Activated CD4-positive, alpha-beta T cell treated with anti-CD3 and anti-CD28 coated beads, Interleukin-2, amount 50 U/mL, for 1 hour (primary cell): ENCODE measurements around the gene KRTAP10-8.
"Not testable (repeated sequence)": the region's sequence is repeated elsewhere in the genome, so short reads cannot be mapped to it uniquely, and the experiment has no call there.

Experiments used
- DNase-seq: peaks from one replicate; pipeline ENCODE4 v3.0.0-alpha.2; 2020

KRTAP10-8 gene

GRCh38 chr21:44599264-44600029 lies 12.4 kb upstream of the KRTAP10-8 start:
- no peak for DNase-seq

GRCh38 chr21:44600118-44600978 lies 11.5 kb upstream of the KRTAP10-8 start, which contains the start of gene KRTAP10-7:
KRTAP10-7 (plus strand) TSS chr21:44600597; CDS start chr21:44600622, 25 bp downstream.
- not testable (repeated sequence) for DNase-seq

GRCh38 chr21:44601091-44601490 lies 10.8 kb upstream of the KRTAP10-8 start:
- not testable (repeated sequence) for DNase-seq

DNA sequence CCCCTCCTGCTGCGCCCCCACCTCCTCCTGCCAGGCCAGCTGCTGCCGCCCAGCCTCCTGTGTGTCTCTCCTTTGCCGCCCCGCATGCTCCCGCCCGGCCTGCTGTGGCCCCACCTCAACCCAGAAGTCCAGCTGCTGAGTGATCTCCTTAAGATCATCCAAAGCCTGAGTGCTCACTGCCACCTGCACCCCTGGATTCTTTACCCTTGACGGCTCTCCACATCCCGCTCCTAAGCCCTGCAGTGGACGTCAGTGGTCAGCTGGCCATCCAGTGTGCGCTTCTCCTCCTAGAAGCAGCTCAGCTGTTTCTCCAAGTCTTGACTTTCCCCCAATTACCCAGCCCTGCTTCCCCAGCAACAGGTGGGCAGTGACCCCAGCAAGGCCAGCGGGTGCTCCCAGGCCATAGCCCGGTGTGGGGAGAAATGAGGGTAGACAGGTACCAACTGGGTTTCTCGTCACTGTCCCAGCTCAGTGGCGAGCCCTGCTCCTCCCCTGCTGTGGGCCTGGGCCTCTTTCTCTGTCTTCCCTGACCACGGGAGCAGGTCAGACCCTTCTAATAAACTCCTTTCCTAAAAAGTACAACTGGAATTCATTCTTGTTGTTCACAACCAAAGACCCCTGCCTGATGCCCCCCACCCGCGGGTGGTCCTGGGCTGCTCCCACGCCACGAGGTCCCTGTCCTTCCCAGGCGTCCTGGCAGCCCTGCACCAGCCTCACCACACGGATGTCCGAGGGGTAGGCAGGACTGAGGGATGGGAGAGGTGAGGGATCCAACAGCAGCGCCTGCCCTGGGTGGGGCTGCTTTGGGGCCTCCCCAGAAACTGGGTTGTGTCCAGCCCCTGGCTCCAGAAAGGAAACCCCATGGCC lies 10.1 kb upstream of the KRTAP10-8 start:
- no peak for DNase-seq

DNA sequence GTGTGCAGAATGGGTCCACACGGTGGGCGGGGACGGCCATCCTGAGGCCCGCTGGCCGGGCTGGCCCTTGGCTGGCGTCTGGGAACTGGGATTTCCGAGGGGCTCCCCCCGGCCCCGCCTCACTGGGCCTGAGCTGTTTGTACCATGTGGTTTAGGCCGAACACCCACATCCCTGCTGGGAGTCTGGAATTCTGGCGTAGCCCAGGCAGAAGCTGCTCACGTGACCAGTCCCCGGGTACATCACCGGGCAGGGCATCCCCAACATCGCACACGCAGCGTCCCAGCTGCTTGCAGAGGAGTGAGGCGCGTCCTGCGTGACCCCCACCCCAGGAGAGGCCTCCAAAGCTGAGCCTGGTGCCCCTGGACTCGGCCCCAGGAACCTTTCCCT lies 9.4 kb upstream of the KRTAP10-8 start:
- no peak for DNase-seq

DNA sequence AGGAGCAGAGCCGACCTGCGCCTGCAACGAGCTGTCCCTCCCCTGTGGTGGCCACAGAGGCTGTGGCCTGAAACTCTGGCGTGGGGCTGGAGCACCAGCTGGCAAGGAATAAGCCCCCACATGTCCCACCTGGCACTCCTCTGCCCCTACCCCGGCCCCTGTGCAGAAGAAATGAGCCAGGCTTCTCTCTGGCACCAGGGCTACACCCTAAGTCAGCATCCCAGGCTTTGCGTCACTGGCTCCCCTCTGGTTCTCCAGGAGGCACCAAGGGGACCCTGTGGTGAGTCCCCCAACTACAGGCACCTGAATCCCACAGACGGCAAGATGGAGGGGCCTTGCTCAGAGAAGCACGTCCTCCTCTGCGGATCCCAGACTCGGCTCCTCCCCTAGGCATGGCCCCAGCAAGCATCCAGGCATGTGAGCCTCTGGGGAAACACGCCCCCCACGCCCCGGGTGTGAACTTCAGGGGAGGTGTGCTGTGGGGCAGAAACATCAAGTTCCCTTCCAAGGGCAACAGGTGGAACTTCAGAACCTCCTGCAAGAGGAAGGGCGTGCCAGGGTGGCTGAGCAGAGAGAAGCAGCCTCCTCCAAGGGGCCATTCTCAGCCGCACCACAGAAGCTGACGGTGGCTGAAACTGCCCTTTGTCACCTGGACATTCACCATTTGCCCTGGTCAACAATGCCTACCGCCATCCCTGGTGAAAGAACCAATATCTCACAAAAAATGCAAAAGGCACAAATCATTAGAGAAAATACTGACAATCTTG lies 8.6 kb upstream of the KRTAP10-8 start:
- no peak for DNase-seq

- DNase-seq: no peak
Observed at GRCh38 chr21:44603911-44604310, 8.0 kb upstream of the KRTAP10-8 start.

DNA sequence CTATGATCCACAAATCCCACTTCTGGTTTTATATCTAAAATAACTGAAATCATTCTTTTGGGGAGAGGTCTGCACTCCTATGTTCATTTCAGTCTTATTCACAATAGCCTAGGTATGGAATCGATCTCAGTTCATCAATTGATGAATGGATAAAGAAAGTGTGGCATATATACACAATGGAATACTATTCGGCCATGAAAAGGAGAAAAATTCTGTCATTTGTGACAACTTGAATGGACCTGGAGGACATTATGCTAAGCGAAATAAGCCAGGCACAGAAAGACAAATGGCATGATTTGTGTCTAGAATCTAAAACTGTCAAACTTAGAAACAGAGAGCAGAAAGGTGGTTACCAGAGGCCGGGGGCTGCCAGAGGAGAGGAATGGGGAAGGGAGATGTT lies 5.4 kb upstream of the KRTAP10-8 start:
- no peak for DNase-seq

DNA sequence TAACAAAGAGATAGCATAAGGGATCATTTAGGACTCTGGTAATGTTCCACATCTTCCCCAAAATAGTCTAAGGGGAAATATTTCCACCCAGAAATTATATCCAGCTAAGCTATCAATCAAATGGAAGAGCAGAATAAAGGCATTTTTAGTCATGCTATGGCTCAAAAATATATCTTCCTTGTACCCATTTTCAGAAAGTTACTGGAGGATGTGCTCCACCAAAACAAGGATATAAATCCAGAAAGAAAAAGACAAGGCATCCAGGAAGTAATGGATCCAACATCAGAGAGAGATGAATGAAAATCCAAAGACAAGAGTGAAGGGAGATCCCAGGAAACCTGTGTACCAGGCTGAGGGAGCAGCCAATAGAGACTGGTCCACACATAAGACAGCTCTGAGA lies 2.7 kb upstream of the KRTAP10-8 start:
- no peak for DNase-seq

GRCh38 chr21:44610157-44610843 lies 1.6 kb upstream of the KRTAP10-8 start:
- DNase-seq: not testable (repeated sequence)

DNA sequence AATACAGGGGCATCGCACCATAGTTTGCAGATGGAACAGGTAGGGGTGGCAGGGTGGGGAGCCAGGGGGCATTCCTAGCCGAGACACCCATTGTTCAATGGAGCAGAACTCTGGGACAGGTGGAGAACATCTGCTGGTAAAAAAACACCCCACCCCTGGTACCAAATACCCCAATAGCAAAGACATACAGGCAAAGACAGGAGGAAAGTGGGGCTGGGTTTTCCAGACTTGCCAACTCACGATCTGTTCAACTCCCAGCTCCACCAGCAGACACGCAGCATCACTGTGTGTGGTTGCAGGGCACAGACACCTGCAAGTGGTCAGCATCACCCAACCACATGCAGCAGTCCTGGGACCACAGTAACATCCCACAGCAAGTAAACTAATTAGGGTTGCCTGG lies 328 bp upstream of the KRTAP10-8 start:
- no peak for DNase-seq

- DNase-seq: no peak
Observed at GRCh38 chr21:44612669-44613229, 870 bp downstream of the KRTAP10-8 start.

DNA sequence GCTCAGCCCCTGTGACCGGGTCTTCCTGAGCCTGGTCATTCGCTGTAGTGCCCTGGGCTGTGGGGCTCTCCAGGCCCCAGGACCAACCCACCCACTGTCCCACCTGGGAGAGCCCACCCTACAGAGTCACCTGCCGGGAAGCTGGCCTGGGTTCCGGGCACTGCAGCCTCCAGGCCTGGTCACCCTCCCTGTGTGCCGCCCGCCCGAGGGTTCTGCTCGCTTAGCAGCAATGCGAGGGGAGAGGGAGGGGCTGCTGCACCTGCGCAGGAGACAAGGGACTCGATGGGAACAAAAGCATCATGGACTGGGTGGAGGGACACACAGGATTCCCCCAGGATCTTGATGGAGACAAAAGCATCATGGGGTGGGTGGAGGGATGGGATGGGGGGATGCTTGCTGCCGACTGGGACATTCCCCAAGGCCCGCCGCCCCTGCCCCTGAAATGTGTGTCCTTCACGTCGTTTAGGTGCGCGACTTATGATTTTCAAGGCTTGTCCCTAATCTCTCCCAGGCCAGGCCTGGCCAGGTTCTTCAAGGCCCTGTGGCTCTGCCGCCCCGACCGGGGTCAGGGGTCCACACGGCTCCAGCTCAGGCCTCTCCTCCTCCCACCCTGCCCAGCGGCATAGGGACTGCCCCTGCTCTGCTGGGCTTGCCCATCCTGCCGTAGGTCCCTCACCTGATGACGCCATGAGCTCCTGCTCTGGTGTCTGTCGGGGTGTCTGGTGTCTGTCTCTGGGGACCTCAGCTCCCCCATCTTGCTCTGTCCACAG lies 1.7 kb downstream of the KRTAP10-8 start:
- DNase-seq: no peak

DNA sequence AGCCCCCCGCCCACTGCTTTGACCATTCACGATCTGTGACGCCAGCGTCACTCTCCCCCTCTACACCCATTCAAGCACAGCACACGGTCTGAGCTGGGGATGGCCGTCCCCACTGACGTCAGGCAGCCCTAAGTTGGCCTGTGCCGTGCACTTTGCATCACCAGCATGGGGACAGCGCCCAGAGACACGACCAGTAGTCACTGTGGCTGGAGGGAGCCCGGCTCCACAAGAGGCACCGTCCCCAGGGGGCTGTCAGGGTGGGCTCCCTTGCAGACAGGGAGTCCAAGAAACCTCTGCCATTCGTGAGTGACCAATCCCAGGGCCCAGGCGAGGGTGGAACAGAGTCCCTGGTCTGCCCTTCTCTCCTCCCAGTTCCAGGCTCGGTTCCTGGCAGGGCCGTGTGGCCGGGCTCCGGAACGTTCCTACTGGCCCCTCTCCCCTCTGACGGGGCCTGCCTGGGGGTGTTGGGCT lies 2.3 kb downstream of the KRTAP10-8 start:
- DNase-seq: no peak

DNA sequence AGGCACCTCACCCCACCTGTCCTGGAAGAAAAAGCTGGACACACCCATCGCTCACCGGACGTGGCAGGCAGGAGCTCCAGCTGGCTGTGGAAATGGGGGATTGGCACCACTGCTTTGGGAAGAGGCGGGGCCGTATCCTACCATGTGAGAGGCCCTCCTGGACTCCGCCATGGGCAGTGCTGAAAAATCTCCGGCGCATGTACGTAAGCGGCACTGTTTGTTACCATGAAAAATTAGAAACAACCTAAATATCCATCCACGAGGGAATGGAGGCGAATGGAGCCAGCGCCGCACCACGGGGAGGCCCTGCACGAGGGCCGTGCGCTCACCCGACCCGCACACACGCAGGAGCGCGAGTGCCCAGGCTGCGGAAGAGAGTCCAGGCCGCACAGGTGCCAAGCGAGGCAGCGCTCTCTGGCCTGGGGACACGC lies 3.1 kb downstream of the KRTAP10-8 start:
- no peak for DNase-seq

DNA sequence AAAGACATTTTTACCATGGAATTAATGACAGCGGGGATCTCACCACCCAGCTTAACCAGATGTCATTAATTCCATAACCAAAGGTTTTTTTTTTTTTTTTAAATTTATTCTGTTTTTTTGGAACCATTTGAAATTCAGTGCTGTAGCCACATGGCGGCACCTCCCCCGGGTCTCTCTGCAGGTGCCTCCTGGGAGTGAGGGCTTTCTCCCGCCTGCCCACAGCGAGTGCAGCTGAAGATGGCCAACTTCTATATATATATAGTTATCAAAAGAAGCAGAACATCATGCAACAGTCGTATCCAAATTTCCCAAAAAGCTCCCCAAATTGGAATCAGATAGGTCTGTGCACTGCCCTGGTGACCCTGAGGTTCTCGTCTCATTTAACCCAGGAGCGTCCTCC lies 3.6 kb downstream of the KRTAP10-8 start:
- no peak for DNase-seq

- no peak for DNase-seq
Observed at GRCh38 chr21:44615911-44616590, 4.2 kb downstream of the KRTAP10-8 start.

GRCh38 chr21:44616591-44616926 lies 4.7 kb downstream of the KRTAP10-8 start:
- DNase-seq: no peak

- no peak for DNase-seq
Observed at GRCh38 chr21:44617071-44617501, 5.2 kb downstream of the KRTAP10-8 start.

DNA sequence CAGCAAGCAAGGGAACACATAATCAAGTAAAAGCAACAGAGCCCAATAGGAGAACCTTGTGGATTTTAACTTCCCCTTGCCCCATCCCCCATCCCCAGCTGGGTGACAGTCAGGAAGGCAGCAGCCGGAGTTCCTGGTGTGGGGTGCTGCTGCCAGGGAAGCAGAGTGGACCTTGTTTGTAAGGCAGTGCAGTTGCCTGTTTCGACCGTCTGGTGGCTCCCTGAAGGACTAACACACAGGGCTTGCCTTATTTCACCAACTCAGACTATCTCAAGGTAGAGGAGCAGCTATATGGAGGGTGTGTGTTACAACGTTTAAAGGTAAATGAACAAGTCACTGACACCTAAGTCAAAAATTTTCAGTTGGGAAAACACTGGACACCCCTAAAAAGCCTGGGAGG lies 6.6 kb downstream of the KRTAP10-8 start:
- DNase-seq: no peak
